Measurements from ENCODE around the gene HLCS. TPM values are rescaled to one million over a fixed set of nuclear protein-coding genes. Genes with fewer than 3 reads are reported as not detected.
A peak's percentile ranks its signal among the peaks of the same experiment; 100 is the strongest.

HLCS gene
- polyA plus RNA-seq, 5 donors: 13.1 to 20.3 (median 15.9) TPM

DNA sequence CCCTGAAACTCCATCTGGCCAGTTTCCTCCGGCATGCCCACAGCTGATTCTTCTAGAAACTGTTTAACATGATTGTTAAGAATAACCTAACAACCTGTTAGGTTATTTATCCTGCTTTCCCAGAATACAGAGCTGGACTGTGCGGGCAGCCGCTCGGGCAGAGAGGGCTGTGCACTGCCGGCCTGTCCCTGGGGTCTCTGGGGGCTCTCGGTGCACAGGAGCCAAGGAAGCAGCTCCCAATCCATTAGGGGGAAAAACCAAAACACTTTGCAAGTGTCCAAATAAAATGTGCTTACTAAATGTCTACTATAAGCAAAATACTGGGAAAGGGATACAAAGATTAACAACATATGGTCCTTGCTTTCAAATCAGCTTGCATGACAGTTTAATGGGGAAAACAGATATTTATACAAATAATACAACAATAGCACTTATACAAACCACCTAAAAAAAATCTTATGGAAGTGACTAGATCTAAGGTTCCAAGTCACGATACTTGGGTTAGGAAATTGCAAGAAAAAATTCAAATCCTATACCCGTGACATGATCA, 50.7 kb downstream of the HLCS start:
- DNase-seq: peak in 1 of 2 donors; percentile 35

DNA sequence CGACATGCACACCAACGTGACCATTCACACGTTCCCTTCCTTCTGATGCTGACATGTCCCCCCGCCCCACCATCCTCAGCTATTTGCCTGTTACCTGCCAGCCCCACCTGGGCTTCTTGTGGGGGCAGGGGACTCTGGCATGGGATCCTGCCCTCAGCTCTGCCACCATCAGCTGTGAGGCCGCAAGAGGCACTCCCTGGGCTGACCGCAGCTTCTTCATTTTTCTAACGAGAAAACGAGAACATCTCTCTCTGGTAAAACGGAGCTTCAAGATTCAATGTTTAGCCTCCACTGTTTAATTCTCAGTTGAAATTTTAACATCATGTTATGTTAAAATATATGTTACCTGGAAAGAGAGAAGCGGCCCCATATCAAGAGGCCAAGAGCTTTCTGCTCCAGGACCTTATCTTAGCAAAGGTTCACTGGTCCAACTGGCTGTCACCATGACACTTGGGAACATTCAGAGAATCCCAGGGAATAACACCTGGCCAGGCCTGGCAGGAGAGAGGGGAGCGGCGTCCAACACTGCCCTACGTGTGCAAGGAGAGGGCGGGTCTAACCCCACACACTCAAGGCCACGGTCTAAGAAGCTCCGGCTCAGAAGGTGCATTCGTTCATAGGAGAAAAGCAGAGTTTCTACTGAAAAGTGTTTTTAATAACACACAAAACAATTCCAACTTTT, 51.3 kb downstream of the HLCS start:
- DNase-seq: no peak

DNA sequence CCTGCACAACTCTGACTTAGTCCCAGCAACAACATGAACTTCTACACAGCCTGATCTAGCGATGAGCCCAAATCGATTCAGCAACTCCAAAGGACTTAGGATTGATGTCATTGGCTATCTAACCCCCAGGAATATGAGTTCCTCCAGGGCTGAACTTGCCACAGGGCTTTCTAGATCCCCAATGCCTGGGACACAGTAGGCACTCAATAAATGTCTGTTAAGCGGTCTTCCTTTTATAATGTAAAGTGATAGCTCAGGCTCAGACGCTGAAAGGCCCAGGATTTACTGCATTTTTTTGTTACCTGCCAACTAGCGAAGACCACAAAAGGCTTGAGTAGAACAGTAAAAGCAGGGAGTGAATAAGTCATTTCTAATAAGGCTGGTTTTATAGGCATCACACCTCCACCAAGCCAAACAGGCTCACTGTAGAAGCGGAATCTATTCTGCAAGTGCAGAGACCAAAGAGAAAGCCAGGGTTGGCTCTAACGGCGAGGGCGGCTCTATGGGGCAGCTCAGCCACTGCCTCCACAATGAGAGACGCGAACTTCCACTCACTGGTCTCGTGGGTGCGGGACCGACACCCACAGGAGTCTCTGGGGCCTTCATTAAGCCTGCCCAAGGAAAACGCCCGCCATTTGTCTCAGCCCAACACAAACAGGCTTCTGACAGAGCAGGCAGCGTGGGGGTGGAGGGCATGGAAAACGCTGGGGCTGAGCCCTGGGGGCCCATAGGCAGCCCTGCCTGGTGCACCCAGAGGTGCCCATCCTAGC, 52.0 kb downstream of the HLCS start:
- DNase-seq: no peak

DNA sequence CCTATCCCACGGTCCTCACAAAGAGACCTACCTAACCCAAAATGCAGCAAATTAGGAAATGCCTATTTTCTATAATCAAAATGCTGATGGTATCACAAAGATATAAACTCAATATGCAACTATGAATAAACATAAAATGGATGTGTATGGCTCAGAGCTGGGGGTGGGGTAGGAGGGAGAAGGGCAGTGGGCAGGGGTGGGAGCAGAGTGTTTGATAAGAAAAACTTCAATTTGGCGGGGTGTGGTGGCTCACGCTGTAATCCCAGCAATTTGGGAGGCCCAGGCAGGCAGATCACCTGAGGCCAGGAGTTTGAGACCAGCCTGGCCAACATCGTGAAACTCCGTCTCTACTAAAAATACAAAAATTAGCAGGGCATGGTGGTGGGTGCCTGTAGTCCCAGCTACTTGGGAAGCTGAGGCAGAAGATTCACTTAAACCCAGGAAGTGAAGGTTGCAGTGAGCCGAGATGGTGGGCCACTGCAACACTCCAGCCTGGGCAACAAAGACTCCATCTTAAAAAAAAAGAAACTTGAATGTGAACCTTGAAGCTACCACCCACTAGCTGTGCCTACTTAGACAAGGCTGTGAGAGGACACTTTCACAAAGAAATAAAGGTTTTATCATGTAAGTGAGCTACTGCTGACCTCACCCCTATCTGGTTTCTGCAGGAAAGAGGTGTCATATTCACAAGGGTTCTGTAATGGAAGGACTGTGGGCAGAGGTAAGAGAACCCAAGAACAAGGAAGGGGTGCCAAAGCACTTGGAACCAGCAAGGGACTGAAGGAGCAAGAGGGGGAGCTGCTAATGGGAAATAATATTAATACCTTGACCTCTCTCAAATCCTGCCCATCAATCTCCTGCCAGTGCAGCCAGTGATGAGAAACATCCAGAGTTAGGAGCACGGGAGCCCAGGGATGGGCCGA, 53.0 kb downstream of the HLCS start:
- DNase-seq: no peak

DNA sequence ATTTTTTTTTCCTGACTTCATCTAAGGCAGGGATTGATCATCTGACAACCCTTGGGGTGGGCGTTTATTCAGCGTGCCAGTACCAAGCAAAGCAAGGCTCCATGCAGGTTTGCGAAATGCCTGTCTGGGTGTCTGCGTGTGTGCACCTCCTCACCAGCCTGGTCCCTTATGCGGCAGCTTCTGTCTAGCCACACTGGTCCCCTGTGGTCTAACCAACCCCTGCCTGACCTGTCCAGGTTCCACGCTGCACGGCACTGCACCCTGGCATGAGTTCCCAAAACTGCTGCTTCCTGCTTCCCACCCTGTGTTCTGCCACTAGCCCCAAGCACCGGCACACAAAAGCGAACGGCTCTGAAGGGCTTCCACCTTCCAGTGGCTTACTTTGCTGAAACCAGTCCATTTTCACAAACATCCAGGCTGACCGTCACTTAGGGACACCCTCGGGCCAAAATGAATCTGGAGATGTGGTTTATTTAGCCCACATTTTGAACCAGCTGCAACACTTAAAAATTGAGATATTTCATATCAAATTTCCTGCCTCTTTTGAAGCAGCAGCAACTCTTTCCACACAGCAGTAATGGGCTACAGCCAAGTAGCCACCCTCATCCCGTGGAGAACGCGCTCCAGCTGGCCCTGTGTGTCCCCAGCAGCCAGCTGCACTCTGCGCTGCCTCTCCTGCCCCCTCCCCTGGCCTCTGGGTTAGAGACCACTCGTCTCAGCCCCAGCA, 55.7 kb downstream of the HLCS start:
- peak; percentile 84 to 89 for DNase-seq

DNA sequence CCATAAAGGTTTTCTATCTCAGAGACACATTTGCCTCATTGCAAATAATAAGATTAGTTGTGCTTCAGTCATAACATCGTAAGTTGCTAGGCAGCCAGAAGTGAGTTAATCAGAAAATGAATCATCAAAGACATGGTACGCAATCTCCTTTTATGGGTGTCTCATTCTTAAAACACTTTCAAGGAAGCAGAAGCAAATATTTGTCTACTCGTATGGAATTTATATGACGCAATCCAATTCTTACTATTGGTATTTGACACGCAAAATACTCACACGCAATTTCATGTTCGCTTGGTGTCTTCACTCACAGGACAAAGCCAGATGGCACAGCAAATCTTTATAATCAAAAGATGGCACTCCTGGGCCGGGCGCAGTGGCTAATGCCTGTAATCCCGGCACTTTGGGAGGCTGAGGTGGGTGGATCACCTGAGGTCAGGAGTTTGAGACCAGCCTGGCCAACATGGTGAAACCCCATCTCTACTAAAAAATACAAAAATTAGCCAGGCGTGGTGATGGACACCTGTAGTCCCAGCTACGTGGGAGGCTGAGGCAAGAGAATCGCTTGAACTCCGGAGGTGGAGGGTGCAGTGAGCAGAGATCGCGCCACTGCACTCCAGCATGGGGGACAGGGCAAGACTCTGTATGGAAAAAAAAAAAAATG, 56.4 kb downstream of the HLCS start:
- peak; percentile 58 to 67 for DNase-seq

DNA sequence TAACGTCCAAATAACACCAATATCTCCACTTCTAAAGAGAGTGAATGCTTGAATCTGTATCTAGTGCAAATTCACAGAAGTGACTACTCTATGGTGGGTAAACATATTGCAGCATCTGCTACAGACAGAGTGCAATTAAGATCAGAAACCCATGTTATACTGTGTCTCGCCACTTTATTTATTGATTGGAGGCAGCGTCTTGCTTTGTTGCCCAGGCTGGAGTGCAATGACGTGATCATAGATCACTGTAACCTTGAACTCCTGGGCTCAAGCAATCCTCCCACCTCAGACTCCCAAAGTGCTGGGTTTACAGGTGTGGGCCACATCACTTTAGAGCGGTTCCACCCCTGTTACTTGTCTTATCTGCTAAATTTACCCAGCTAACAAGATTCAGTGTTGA, 57.0 kb downstream of the HLCS start:
- DNase-seq: no peak

DNA sequence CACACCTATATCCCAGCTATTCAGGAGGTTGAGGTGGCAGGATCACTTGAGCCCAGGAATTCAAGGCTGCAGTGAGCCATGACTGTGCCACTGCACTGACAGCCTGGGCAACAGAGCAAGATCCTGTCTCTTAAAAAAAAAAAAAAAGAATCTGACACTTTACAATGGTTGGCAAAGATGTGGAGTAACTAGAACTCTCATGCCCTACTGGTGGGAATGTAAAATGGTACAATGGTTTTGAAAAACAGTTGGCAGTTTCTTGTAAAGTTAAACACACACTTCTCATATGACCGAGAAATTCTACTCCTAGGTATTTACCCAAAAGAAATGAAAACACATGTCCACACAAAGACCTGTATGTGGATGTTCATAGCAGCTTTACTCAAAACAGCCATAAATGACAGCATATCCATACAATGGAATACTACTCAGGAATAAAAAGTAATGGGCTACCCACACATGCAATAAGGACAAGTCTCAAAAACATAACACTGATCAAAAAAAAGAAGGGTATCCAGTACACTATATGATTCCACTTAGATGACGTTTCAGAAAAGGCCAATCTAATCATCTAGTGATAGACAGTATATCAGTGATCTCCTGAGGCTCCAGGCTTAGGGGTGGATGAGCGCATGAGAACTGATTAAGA, 58.1 kb downstream of the HLCS start:
- no peak for DNase-seq

DNA sequence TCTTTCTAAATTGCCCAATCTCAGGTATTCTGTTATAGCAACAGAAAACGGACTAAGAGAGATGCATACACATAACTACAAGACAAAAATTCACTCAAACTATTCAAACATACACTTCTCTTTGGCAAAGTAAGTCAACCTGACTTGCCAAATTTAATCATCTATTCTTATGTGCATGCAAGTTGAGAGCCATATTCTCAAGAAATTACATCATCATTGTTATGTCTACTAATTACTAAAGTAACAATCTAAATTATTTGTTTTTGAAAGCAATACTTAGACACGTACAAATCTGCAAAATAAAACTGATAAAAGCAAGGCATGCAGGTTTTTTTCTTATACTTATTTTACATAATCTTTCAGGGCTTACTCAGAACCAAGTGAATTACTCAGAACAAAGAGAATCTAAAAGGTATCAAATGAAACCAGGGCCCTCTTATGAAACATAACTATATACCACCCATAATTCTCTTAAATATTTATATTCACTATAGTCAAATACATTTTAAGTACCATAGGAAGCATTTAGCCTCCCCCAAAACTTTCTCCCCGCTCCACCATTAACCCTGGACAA, 62.3 kb downstream of the HLCS start:
- no peak for DNase-seq

DNA sequence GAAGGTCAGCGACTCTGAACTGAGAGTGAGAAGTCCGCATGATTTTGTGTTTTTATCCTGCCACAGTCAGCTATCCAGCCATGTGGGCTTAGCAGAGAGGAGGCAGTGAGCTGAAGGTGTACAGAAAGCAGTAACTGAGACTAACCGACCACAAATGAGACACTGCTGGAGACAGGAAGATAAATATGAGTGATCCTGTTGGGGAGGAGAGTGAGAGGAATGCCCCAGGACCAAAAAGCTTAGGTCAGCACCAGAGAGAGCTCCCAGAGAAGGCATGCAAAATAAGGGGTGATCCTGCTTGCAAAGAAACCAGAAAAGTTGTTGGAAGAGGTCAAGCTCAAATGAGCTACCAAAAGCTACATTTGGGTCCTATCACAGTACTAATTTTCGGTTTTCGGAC, 63.7 kb downstream of the HLCS start:
- DNase-seq: no peak

DNA sequence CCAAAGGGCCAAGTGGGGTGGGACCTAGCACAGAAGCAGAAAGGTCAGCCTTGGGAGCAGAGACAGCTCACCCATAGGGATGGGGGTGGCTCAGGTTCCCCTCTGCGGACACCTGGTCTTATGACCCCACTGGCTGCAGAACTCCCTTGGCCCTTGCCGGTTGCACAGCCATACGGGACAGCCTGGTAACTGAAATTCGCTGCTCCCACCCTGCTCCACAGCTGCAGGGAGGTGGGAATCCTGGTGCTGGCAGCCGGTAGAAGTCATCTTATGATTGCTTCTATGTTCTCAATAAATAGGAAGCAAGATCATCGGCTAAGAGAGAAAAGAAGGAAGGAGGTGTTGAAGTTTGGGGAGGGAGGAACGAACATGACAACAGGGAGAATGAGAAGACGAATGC, 64.1 kb downstream of the HLCS start:
- DNase-seq: no peak

DNA sequence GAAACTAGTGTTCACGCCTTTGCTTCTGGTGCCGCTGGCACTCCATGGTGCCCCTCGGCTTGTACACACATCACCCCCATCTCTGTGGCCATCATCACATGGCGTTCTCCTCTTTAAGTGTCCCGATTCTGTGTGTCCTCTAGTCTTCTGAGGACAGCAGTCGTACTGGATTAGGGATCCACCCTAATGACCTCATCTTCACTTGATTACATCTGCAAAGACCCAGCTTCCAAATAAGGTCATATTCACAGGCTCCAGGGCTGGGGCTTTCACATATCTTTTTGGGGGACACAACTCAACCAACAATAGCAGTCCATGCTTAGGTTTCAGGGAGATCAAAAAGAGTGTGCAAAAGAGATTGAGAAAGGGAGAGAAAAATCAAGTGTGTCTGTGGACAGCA, 64.9 kb downstream of the HLCS start:
- DNase-seq: no peak

DNA sequence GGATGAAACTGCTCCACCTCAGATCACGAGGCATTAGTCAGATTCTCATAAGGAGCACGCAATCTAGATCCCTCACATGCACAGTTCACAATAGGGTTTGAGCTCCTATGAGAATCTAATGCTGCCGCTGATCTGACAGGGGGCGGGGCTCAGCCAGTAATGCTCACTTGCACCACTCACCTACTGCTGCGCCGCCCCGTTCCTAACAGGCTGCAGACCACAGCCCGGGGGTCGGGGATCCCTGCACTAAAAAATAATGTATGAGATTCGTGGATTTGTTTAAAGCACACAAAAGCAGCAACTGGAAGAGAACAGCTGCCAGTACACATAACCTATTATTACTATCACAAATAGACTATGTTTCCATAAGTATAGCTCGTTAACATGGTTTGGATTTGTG, 72.9 kb downstream of the HLCS start:
- no peak for DNase-seq

DNA sequence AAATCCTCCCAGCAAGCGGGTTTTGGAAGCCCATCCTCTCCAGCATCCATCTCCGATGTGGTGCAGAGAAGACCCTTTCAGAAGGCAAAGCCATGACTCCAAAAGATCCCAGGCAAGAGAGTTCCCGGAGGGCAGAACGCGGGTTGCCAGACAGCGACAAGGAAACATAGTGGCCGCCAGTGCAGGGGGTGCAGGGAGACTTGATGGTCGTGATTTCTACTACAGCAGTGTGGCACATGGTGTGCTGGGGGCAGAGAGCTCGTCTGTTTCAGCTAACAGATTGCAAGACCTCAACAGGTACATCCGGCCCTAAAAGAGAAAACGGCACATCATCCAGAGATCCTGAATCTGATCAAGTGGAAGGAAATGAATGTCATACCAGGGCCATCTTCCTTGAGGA, 74.3 kb downstream of the HLCS start:
- no peak for DNase-seq

DNA sequence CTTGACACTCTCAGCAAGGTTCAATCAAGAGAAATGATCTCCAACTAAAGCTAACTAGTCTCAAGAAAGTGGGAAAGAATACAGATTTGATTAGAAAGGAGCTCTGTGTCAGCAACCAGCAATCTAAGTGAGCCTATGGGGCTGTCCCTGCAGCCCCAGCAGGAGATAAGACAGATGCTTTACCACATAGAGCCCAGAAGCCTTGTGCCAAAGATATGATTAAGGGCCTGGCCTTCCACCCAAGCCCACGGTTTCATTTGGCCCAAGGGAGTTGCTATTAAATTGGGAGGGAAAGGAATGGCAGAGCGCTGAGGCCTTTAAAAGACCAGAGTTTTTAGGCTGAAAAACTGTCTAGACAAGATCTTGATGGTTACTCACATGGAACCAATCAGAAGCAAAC, 74.8 kb downstream of the HLCS start:
- no peak for DNase-seq

DNA sequence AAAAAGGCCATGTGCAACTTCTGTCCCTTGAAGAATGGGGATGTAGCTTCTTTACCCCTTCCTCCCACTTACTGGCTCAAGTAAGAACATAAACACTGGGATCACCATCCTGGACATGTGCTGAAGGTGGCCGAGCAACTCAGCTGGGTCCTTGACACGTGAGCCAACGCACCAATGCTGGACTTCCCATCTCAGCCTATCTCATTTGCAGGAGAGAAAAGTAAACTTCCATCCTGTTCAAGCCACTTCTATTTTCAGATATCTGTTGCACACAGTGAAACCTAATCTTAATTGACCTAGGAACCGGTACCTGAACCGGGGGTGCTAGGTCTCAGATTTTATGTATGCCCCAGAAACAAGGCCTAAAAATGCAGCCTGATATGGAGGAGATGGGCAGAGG, 75.3 kb downstream of the HLCS start:
- DNase-seq: no peak

DNA sequence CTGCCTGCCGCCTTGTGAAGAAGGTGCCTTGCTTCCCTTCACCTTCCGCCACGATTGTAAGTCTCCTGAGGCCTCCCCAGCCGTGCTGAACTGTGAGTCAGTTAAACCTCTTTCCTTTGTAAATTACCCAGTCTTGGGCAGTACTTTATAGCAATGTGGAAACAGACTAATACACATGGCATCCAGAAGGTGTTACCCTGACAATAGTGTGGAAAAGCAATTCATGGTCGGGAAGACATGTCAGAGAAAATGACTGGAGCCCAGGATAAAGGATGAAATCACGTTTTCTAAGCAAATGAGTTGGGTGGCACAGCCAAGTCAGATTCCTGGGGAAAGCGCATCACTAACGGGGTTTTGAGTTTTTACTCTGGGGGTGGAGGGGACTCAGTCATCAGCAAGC, 76.4 kb downstream of the HLCS start:
- DNase-seq: no peak

DNA sequence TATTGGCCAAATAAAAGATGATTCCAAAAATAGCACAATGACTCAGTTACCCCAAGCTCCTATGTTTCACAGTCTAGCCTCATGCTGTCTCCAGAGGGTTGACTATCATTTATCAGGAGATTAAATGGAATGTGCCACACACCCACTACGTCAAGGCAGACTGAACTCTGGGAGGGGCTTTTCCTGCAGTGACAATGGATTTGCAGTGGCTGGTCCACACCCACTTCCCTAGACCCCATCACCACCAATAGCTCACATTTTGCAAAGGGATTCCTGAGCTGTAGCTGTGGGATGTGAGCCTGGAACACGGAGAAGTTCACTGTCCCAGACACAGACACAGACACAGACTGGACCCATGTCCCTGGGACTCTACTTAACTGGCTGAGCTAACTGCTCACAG, 77.1 kb downstream of the HLCS start:
- DNase-seq: no peak

DNA sequence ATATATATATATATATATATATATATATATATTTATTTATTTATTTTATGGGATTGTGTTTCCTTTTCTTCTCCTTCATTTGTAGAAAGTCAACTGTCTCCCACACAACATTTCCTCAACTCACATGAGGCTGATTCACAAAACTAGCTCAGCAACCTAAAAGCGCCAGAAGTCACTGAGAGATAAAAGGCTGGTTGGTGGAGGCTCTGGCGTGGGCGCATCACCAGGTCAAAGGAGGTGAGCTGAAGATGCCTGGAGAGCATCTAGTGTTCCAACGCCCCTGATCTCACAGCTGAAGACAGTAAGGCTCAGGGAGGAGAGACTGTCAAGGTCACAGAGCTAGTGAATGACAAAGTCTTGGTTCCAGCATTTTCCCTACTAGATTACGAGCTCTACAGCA, 78.0 kb downstream of the HLCS start:
- no peak for DNase-seq

DNA sequence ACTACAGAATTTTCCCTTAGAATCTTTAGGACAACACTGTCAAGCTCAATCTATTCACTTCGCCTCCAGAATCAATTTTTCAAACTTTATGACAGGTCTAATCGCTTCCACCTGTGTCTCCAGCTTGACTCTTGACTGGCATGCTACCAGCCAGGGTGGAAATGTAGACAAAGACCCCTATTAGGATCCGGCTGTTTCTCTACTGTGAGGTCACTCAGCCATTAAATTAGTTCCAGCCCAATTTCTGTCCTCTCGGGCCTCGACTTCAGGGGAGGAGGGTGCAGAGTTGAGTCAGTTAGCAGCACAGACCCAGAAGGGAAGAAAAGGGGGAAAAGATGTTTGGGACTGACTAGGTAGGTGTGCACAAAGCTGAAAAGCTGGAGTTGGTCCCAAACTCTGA, 78.5 kb downstream of the HLCS start:
- DNase-seq: no peak
